ENCODE results near the gene HEPHL1.
"Not testable (repeated sequence)": the region's sequence is repeated elsewhere in the genome, so short reads cannot be mapped to it uniquely, and the experiment has no call there.

Gene HEPHL1

DNA sequence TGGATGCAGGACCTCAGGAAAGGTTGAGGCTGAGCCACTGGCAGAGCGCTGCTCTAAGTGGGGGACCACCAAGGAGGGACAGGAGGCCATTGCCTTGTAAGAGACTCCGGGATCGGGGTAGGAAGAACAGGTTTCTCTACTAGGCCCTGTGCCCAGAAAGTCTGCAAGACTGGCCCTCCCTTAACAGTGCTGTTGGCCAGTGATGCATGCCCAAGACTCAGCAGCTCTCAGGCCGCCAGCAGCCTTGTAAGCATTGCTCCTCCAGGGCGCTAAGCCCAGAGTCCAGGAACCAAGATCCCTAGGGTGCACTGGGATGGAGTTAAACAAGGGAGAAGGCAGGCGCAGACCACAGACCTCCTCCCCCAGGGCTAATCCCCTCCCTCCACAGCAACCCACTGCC lies 68.2 kb downstream of the HEPHL1 start:
- no peak for DNase-seq

DNA sequence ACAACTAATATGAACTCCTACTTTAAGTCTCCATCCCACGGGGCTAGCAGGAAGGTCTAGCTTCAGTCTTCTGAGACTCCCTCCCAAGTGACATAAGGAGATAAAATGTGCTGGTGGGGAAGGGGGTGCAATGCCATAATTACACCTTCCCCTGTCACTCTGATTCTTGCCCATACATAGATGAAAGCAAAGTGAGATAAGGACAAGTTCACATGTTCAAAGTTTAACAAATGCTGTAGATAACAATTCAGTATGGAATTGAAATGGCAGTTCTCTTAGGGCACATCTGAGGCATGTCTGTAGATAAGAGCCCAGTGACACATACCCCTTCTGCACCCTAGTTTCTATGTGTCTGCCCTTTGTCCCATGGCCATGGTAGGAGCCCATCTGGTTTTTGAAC lies 69.2 kb downstream of the HEPHL1 start:
- no peak for DNase-seq

DNA sequence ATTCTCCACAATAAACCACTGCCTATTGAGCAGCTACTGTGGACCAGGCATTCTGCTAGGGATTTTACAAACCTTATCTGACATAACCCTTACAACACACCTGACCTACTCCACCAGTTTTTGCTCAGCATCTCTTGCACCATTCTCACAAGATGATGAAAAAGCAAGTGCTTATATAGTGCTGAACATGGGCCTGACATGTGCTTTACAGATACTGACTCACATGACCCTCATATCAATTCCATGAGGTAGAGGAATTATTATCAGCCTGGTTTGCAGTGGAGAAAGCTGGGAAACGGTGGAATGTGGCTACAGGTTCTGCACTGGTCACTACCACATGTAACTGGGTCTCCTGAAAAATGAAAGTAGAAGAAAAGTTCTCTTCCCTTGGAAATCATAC lies 69.9 kb downstream of the HEPHL1 start:
- no peak for DNase-seq

GRCh38 chr11:94100253-94100652 lies 79.1 kb downstream of the HEPHL1 start:
- no peak for DNase-seq

GRCh38 chr11:94103471-94103870 lies 82.3 kb downstream of the HEPHL1 start:
- no peak for DNase-seq

- DNase-seq = no peak
These were observed 83.6 kb downstream of the HEPHL1 start for GRCh38 chr11:94104734-94105133.

- DNase-seq = no peak
These were observed 85.6 kb downstream of the HEPHL1 start for GRCh38 chr11:94106716-94107115.

DNA sequence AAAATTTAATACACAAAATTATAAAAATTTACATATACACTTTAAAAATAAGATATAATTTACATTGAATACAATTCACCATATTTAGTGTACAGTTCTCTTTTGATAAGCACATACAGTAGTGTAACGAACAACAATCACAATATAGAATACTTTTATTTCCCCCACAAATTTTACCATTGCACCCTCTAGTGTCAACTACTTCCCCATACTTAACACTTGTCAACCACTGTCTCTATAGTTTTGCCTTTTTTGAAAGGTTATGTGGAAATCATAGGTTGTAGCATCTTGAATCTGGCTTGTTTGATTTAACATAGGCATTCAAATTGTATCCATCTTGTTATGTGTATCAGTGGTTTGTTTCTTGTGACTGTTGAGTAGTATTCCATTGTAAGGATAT lies 86.2 kb downstream of the HEPHL1 start:
- DNase-seq = peak in 1 of 2 experiments; percentile 38

DNA sequence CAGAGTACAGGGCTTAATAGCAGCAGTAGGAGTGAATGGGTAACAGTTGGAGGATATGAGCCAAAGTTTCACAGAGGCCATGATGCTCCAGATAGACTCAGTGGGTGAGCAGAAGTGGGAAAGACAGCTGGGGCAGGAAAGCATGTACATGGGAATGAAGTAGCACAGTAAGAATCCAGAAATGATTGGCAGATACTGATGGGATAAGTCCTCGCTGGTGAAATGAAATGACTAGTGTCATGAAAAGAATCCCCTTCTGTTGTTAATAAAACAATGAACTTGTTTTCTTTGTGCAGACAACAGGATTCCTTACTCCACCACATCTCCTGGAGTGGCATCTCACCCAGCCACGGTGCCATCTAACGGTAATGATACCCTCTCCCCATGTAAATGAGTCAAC lies 90.1 kb downstream of the HEPHL1 start:
- DNase-seq = no peak

DNA sequence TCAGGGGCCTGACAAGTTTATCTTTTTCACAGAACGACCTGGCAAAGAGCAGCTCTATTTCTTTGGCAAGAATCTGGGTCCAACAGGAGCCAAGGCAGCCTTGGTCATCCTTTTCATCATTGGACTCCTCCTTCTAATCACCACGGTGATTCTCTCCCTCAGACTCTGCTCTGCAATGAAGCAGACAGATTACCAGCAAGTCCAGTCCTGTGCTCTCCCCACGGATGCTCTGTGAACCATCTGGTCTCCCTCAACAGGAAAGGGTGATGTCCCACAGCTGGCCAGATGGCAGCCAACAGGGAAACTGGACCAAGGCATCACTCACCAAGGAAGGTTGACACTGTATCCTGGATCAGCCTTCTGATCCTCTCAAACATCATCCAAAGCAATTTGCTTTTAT lies 90.5 kb downstream of the HEPHL1 start:
- DNase-seq = no peak

- no peak for DNase-seq
These were observed 91.2 kb downstream of the HEPHL1 start for GRCh38 chr11:94112206-94112953.

- DNase-seq = no peak
These were observed 96.0 kb downstream of the HEPHL1 start for GRCh38 chr11:94117197-94117574.

GRCh38 chr11:94117871-94118270 lies 96.7 kb downstream of the HEPHL1 start:
- DNase-seq = no peak

- not testable (repeated sequence) for DNase-seq
These were observed 98.5 kb downstream of the HEPHL1 start for GRCh38 chr11:94119676-94120075.

DNA sequence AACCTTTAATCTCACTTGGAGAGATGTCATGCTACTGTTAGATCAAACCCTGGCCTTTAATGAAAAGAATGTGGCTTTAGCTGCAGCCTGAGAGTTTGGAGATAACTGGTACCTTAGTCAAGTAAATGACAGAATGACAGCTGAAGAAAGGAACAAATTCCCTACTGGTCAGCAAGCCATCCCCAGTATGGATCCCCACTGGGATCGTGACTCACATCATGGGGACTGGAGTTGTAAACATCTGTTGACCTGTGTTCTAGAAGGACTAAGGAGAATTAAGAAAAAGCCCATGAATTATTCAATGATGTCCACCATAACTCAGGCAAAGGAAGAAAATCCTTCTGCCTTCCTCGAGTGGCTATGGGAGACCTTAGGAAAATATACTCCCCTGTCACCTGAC lies 99.4 kb downstream of the HEPHL1 start:
- not testable (repeated sequence) for DNase-seq

- no peak for DNase-seq
These were observed 99.8 kb downstream of the HEPHL1 start for GRCh38 chr11:94120946-94121345.

DNA sequence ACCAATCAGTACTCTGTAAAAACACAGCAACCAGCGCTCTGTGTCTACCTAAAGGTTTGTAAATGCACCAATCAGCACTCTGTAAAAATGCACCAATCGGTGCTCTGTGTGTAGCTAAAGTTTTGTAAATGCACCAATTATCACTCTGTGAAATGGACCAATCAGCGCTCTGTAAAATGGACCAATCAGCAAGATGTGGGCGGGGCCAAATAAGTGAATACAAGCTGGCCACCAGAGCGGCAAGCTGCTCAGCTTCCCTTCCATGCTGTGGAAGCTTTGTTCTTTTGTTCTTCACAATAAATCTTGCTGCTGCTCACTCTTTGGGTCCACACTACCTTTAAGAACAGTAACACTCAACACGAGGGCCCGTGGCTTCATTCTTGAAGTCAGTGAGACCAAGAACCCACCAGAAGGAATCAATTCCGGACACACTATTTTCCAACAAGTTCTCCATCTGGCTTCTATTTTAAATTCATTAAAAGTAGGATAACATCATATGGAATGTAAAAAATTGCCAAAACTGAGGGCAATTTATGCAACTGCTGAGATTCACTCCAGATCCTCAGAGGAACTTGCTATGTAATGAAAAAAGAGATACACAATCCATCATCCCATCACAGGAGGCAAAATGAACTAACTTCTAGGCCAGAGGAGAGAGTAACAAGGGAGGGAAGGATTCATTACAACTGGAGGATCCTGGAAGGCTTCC lies 104.4 kb downstream of the HEPHL1 start:
- no peak for DNase-seq

- no peak for DNase-seq
These were observed 106.5 kb downstream of the HEPHL1 start for GRCh38 chr11:94127638-94128037.

DNA sequence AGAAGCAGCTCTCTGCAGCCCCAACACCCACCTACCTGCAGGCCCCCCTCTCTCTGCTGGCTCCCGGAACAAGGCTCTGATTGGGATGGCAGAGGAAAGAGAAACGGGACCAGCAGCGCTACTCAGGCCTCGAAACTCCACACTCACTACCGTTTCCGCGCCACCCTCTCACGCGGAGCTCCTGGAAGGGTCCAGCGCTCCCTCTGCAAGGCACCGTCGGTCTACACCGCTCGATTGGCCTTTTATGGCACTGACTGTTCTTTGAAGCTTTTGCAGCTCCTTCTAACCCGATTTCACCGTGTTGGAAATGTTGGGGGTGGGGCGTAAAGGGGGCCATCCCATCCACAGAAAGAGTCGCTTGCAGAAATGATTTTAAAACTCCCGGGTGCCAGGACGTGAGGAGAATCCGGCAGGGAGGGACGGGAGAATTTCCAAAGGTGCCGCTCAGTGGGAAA lies 107.2 kb downstream of the HEPHL1 start:
- DNase-seq = no peak

GRCh38 chr11:94128746-94129511 lies 107.8 kb downstream of the HEPHL1 start, which contains the start of gene PANX1:
PANX1 (plus strand) TSS chr11:94128841; CDS start chr11:94129313, 472 bp downstream.
- DNase-seq = peak; percentile 96 to 97

GRCh38 chr11:94129512-94130297 lies 108.6 kb downstream of the HEPHL1 start:
- DNase-seq = peak in 1 of 2 experiments; percentile 69

DNA sequence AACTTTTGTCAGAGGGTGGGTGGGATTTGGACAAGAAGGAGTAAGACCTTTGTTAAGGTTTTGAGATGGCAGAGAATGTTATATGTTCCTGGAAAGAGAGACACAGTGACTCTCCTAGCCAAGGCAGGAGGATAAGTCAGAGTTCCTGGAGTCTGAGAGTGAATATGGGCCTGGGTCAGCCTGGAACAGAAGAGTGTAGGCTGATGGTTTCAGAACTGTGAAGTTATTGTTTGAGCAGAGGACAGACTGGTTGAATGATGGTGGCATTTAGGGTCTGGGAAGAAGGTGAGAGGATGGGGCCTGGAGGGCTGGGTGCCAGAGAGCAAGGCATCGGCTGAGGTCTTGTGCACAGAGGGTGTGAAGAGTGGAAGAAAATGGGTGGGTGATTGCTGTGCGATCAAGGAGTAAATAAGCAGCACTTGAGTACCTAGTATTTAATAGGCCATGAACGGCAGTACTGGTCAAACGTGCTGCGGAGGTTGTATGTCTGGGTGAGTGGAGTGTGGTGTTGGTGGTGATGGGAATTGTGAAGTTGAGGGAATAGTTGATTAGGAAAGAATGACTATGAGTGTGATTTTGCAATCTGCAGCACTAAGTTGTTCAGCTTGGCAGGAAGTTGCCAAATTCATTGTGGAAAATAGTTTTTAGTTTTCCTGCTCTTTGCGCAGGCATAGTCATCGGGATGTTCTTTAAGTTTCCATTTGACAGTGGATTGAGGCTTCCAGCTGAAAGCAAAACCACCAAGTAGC lies 109.3 kb downstream of the HEPHL1 start:
- DNase-seq = peak in 1 of 2 experiments; percentile 78
